ENCODE data around the gene CLEC4G.

DNA sequence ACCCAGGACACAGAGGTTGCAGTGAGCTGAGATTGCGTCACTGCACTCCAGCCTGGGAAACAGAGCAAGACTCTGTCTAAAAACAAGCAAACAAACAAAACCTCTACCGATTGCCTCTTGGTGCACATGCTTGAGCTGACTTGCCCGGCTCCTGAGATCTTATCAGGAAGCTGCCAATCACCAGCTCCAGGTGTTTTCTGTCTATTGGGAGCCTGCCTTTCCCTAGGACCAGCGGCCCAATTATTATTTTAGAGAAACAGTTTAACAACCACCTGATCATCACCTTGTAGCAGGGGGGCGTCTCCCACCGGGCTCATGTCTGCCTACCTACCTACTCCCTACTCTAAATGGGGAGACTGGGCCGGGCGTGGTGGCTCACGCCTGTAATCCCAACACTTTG lies 41.9 kb upstream of the CLEC4G start:
- TF ChIP-seq CTCF (optimal IDR thresholded peaks at IDR 0.05 in 1 of 3, IDR thresholded peaks at IDR 0.05 in 1 of 3, conservative IDR thresholded peaks at IDR 0.05 in 1 of 3; ENCODE audit: extremely low read depth in 1 of 3, insufficient read depth in 2 of 3, low read length in 3 of 3), result no peak
- no peak for TF ChIP-seq EZH2 (IDR thresholded peaks at IDR 0.05; ENCODE audit: low read length)

Data from keratinocyte (primary cell).